Stimulated activated CD8-positive, alpha-beta memory T cell treated with anti-CD3 and anti-CD28 coated beads, Interleukin-15, amount 100 ng/mL, for 1 hour (primary cell): ENCODE data around the gene PACSIN2.
A peak's percentile ranks its signal among the peaks of the same experiment; 100 is the strongest.
"Not testable (repeated sequence)": the region's sequence is repeated elsewhere in the genome, so short reads cannot be mapped to it uniquely, and the experiment has no call there.

ENCODE experiments used
- DNase-seq: peaks from one replicate; pipeline ENCODE4 v3.0.0-alpha.2; 2020; ENCODE audit warnings: low read depth

PACSIN2 gene, protein sequence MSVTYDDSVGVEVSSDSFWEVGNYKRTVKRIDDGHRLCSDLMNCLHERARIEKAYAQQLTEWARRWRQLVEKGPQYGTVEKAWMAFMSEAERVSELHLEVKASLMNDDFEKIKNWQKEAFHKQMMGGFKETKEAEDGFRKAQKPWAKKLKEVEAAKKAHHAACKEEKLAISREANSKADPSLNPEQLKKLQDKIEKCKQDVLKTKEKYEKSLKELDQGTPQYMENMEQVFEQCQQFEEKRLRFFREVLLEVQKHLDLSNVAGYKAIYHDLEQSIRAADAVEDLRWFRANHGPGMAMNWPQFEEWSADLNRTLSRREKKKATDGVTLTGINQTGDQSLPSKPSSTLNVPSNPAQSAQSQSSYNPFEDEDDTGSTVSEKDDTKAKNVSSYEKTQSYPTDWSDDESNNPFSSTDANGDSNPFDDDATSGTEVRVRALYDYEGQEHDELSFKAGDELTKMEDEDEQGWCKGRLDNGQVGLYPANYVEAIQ

DNA sequence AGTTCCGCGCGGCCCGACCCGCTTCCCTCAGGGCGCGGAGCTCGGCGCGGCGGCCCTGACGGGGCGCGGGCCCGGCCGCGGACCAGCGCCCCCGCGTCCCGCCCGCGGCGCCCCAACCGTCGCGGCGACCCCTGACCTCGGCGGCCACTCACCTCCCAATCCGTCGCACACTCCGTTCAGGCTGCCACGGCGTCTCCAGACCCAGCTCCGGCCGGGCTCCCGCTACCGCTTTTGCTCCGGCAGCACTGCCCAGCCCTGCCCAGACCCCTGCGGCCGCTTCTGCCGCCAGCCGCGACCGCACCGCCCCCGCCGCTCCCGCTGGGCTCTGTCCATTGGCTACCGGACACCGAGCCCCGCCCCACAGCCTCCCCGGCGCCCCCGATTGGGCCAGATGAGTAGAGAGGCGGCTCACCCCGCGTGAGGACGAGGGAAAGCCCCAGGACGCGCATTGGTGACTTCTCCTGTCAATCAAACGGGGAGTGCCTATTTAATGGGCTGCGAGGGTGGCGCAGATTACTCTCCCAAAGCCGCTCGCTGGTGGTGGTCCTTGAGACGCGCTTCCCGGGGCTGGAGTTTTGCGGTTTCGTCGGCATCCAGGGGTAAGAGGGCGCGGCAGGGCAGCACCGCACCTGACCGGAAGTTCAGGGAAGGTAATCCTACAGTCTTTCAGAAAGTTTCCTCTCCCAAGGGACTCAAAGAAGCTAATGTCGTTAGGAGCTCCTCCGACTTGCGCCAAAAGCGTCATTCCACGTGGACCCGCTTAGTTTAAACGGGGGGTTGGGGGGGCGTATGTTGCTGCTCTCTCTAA, at the start of gene PACSIN2:
TSS of gene PACSIN2 (minus strand) at position 281 of the 808 bp plus-strand sequence. CDS start 103,069 bp downstream, outside the sequence.
- peak; percentile 98 for DNase-seq

DNA sequence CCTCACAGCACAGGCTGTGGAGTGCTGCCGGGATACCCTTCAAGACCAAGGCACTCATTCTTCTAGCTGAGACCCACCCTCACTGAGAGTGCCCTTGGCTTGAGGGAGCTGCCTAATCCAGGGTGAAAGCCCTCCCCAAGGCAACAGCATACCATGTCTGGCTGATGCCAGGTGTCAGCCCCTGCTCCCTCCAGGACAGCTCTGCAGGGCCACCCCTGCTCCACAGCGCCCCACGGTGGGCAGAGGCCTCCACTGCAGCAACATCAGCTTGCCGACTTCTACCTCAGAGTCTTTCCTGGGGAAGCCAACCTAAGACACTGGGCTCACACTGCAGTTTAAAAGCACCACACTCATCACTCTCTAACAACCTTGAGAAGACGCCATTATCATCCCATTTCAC, 45.2 kb upstream of the PACSIN2 start:
- DNase-seq, result no peak

DNA sequence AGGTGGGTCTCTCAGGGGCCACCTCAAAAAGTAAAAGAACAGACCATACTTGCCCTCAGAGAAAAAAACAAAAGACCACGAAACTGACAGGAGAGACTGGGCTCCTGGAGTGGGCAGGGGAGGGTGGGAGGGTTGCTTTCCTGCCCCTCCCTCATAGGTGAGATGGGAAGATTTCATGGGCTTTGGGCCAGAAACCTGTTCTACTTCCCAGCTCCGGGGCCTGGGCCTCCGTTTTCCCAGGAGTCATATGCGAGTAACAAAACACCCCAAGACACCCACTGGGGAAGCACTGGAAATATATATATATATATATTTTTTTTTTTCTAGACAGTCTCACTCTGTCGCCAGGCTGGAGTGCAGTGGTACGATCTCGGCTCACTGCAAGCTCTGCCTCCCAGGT, 42.7 kb upstream of the PACSIN2 start:
- DNase-seq, result no peak

DNA sequence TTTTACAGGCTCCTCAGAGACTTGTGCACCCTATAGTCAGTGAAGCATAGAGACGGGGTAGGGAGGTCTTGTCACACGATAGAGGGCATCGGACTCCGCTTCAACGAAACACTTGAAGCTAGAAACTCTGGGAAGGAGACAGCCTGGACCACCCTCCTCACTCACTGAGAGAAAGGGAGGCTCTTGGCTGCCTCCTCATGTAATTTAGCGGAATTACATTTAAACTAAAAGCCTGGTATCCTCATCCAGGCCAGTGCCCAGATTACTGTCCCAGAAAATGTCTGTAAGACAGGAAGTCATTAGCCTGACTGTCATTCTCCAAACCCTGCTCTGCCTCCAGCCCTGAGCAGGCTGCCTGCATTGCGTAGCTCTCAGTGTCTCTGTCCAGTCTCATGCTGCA, 38.2 kb upstream of the PACSIN2 start:
- no peak for DNase-seq

DNA sequence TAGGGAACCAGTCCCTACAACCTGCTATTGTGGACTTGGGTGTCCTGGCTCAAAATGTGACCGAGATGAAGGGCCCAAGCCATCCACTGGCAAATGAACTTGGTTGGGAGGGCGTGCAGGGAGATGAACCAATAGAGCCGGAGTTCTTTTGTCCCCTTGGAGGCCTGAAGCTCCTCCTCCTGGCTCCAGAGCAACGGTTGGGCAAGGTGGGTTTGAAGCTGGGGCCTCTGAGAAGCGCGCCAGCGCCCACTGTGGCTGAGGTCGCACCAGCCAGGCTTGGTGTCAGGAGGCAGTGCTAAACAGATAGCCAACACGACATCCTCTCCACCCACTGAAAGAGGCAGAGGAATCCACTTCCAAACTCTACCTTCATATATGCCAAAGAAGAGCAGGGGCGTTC, 36.0 kb upstream of the PACSIN2 start:
- no peak for DNase-seq

DNA sequence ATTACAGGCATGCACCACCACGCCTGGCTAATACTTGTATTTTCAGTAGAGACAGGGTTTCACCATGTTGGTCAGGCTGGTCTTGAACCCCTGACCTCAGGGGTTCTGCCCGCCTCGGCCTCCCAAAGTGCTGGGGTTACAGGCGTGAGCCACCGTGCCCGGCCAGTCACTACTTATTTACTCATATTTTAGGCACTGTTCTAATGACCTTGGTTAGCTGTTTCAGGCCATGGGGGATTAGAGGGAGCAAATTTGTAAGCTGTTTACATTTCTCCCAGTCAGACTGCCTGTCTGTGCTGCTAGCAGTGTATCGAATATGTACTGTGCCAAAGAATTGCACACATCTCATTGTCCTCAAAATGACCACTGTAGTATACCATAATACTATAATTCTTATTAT, 32.7 kb upstream of the PACSIN2 start:
- DNase-seq, result no peak

DNA sequence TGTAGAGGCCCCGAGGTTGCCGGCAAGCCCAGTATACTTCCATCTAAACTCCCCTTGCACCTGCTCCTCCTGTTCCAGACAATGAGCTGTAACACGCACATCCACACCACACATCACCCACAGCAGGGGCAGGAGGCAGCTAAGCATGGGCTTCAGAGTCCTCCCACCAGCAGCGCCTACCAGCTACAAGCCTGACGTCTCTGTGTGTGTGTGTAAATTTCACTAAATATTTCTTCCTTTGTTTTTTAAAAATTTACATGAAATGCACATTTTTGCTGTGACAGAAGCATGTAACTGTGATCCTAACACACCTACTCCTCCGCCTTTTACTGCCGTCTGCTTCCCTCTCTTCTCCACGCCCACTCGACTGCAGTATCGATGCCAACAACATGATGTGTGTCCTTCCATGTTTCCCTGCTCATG, 29.4 kb upstream of the PACSIN2 start:
- DNase-seq, result no peak

DNA sequence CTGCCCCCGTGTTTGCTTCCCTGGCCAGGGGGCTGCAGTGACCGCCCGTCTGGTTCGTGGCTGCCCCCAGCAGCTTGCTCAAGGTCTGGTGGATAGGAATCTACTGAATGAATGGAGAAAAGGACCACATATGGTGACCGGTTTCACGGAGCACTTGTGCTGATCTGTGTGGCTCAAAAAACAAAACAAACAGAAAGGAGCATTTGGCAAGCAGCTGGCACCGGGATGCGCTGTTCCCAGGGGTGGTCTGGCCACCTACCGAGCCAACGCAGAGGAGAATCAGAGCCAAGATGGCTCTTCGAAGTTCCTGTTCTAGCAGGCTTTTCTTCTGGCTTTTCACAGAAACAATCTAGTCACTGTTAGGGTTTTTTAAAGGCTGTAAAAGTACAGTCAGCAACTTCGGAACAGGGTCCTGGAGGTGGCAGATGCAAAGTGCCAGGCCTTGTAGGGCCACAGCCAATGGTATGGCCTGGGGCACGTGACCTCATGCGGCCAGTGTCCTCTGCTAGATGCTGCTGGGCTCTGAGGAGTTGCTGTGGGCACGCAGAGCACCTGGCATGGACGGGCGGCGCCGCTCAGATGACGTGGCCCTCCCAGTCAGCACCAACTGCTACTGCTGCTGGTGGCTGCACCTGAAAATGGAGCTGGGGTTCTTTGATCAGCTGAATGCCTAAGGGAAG, 27.3 kb upstream of the PACSIN2 start:
- DNase-seq, result no peak

DNA sequence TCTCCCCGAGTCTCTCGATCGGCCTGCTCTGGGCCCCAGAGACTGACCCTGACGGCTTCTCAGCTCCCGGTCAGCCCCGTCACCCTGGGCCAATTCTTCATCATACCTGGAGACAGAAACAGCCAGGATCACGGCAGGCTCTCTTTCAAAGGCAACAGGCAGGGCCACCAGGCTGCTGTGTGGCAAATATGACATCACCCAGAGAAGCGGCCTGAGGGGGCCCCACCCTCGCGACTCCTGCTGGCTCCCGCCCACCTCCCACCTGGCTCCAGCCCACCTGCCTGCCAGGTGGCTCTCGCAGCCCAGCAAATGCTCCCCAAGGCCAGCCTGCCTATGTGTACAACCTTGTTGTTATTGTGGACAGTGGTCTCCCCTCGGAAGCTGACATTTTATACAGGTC, 24.9 kb upstream of the PACSIN2 start:
- no peak for DNase-seq

DNA sequence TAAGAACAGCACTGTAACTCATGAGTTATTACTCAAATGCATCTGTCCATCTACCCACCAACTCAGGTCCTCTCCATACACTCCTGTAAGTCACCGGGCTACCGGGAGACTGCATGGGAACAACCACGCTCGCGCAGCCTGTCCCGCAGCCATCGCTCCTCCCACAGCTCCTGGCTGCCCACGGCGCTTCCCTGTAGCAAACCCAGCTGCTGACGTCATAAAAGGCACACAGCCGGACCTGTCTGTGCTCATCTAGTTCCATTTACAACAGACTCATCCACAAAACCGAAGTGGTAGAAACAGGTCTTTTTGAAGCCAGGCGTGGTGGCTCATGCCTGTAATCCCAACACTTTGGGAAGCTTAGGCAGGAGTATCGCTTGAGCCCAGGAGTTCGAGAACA, 23.4 kb upstream of the PACSIN2 start:
- DNase-seq, result no peak

DNA sequence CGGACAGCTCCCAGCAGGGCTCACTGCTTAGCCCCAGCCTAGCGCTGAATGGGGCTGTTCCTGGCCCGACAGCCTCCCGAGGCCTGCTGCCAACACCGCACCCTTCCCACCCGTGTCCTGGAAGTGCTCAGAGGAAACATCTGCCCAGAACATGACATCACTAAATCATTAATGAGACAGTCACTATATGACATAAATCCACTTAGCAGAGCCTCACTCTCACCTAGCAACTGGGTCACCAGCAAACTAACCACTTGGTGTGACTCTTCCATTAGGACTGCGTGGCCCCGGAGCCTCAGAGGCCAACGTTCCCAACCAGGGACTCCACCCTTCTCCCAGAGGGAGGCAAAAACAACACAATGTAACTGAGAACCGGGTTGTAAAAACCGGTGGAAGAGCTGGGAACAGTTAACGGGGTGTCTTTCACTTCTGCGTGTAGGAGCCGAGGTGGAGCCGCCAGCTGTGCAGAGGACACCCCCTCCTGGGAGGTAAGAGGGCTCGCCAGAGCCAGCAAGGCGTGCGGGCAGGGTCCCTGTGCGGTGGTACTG, 21.4 kb upstream of the PACSIN2 start:
- no peak for DNase-seq

DNA sequence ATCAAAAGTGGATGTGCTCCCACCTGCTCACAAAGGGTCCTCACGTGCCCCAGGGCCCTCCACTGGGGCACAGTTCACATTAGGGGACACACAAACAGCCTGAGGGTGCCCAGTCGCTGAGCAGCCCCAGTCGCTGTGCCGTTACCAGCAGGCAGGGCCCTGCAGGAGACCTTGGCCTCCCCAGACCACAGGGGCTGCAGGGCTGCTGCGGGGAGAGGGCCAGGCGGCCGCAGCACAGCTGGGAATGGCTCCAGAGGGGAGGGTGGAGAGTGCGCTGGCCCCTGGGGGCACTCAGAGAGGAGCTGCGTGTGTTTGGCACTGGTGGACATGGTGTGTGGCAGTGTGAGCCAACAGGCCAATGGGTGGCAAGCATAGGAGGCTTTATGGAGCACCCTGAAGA, 20.3 kb upstream of the PACSIN2 start:
- no peak for DNase-seq

DNA sequence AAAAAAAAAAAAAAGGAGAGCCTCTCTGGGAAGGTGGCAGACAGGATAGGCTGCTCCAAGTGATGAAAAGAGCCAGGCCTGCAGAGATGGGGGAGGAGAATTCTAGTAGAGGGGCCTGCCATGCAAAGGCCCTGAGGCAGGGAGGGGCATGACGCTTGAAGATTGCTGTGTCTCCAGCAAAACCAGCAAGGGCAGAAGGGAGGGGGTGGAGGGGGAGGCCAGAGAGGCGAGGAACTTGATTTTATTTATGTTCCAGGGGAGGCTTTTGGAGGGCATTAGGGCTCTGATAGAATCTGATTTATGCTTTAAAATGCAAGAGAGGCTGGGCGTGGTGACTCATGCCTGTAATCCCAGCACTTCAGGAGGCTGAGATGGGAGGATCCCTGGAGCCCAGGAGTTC, 16.7 kb upstream of the PACSIN2 start:
- DNase-seq, result no peak

DNA sequence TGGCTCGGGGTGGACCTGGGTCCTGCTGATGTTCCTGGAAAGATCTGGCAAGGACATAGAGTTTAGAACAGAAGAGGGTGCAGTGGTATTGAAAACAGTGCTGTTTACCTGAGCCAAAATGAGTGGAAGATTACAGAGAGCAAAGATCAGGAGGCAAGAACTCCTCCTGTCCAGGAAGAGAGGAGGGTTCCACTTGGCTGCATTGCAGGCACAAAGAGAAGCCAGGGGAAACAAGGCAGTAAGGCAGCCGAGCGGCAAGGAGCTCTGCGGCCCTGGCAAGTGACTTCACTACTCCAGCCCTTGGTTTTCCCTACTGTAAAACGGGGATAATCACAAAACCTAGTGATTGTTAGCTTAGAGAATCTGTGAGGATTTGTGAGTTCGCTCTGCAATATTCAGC, 3.7 kb upstream of the PACSIN2 start:
- DNase-seq, result no peak

DNA sequence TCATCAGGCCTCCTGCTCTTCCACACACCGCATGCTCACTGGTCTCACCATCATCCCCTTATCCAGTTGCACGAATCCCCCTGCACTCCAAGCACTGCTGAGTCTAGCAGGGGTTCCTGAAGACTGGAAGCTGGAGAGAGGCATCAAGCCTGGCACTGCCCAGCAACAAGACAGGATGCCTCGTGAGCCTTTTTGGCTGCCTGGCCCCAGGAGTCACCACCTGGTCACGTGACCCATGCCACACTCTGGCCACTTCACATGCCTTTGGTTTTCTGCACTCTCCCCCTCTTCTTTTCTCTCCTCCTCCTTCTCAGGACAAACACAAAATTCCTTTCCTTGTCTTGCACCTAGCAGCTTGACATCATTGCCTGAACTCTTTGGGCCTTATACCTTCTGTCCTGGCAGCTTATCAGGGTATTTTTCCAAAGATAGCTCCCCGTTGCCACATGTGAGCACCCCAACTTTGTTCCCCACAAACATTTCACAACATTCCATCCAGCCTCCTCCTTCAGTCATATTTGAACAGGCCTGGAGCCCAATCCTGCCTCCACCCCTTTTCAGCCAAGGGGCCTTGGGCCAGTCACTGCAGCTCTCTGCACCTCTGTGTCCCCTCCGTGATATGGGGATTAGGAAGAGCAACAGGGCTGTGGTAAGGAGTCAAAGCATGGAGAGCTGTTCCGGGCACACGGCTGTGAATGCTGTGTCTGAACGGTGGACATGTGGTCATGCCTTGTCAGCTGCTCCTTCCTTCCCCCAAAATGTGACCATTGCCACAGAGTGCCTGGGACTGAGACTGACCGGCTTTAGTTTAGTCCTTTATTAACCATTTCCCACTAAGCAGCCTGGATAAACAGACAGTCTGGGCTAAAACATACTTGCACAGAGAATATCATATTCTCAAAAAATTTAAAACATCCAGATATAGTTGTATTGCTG, 2.8 kb upstream of the PACSIN2 start:
- no peak for DNase-seq

DNA sequence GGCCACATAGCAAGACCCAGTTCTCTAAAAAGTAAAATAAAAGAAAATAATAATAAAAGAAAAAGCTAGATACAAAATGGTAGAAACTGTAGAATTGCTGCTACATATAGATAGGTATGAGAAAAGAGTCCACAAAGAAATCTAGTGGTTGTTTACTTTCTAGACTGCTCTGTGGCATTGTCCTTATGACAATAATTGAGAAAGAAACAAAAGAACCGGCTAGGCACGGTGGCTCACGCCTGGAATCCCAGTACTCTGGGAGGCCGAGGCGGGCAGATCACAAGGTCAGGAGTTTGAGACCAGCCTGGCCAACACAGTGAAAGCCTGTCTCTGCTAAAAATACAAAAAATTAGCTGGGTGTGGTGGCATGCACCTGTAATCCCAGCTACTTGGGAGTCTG, 1.2 kb upstream of the PACSIN2 start:
- DNase-seq, result not testable (repeated sequence)

DNA sequence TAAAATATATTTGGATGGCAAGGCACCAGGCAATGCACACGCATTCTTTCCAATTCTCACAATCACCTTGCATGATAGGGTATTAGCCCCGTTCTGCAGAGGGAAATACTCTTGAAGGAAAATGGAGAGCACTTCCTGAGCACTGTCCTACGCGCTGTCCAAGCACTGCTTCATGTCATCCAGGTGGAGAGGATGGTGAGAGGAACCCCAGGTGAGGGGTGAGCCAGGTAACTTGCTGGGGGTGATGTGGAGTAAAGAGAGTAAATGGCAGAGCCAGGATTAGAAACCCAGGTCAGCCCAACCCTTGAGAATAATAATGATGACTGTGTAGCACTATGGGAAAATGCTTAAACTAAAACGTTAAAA, 711 bp upstream of the PACSIN2 start:
- no peak for DNase-seq

DNA sequence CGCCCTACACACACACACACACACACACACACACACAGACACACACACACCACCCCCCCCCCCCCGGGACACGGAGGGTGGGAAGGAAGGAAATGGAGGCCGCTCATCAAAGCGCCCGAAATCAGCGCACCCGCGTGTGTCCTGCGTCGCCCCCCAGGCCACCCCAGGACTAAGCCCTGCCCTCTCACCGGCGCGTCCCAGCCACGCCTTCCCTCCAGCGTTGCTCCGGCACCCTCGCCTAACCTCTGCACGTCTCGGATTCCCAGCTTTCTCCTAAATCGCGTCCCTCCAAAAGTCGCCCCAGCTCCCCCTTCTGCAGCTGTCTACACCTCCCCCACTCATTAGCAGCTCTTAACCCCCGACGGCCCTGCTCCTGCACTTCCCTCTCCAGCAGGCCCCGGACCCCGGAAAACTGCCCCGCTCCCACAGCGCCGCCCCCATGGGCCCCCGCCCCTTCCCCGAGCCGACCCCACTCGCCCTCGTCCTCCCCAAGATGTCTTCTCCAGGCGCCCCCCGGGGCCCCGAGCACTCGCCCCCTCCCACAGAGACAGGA, 557 bp downstream of the PACSIN2 start:
- DNase-seq, result no peak

DNA sequence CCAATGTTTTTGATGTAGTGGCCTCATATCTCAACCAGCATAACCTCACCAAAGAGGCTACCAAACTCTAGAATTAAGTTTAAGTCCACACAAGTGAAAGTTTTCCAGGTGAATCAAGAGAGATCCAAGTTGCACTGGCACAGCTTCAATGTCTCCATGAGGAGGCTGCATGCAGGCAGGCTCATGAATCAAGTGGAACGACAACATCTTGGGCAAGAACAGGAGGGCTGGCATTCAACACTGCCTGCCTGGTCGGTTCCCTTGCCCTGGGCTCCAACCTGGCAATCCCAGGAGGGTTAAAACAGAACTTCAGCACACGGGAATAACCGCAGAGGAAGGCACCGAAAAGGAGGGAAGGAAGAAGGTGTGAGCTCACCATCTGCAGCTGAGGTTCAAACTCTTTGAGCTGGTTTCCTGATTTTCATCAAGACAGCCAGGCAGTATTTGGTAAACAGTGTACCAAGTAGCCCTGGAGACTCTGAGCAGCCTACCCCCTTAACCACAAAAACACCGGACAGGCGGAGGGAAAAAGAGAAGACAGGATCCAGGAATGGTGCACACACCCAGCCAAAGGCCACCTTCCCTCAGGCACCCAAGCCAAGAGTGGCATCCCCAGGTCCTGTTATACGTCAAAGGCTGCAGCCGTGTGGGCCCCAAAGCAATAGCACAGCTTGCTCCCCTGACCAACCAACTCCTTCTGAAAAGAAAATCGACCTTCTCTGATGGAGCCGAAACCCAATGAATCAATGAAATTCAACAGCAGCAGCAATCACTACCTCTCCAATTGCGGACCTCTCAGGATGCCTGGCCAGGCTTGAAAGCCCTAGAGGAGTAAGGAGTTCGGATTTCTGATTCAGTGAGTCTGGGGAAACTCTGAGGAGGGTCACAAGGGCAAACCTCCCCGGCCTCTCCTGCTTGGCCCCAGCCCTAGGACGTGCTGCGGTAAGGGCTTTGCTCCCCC, 1.3 kb downstream of the PACSIN2 start:
- DNase-seq, result no peak

DNA sequence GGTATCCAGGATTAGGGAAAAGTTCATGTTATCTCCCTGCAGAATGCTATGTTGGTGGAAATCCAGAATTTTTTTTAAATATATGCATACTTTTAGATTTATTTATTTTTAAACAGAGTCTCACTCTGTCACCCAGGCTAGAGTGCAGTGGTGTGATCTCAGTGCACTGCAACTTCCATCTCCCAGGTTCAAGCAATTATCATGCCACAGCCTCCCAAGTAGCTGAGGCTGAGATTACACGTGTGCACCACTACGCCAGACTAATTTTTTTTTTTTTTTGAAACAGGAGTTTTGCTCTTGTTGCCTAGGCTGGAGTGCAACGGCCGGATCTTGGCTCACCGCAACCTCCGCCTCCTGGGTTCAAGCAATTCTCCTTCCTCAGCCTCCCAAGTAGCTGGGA, 2.6 kb downstream of the PACSIN2 start:
- no peak for DNase-seq
